WI38 (cell line): ENCODE results near the gene ZFAND2B.

Experiments
- H3K4me3 ChIP-seq: 2 replicates; pipeline ENCODE4 v1.5.1; 2011; ENCODE audit warnings: low read depth, mild to moderate bottlenecking, control low read depth, low read length
- TF ChIP-seq, protein P1 (sequence below): IDR thresholded peaks from 2 replicates; pipeline ENCODE4 v1.5.1; 2012; ENCODE audit warnings: low read depth, mild to moderate bottlenecking, control low read depth, low read length

ZFAND2B gene

DNA sequence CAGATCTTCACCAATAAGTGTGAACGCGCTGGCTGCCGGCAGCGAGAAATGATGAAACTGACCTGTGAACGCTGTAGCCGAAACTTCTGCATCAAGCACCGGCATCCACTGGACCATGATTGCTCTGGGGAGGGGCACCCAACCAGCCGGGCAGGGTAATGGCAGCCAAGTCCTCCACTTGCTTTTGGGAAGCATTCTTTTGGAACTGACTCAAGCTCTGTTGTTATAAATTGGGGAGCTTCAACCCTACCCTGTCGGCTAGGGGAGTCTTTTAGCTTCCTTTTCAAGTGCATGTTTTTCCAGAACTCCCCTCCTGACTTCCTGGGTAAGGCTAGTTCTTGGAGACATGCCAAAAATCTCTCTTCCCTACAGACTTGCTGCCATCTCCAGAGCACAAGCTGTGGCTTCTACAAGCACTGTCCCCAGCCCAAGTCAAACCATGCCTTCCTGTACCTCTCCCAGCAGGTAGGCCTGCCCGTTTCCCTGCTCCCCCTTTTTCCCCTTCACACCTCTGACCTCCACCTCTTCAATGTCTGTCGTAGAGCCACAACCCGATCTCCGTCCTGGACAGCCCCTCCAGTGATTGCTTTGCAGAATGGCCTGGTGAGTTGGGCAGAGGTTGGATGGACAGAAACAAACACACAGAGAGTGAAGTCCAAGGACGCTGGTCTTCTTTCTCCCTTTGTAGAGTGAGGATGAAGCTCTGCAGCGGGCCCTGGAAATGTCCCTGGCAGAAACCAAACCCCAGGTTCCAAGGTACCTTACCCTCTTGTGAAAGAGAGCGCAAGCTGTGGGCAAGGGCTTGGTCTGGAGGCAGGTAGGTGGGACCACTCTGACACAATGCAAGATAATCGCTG, 1.5 kb downstream of the ZFAND2B start:
- TF ChIP-seq, protein P1, sequence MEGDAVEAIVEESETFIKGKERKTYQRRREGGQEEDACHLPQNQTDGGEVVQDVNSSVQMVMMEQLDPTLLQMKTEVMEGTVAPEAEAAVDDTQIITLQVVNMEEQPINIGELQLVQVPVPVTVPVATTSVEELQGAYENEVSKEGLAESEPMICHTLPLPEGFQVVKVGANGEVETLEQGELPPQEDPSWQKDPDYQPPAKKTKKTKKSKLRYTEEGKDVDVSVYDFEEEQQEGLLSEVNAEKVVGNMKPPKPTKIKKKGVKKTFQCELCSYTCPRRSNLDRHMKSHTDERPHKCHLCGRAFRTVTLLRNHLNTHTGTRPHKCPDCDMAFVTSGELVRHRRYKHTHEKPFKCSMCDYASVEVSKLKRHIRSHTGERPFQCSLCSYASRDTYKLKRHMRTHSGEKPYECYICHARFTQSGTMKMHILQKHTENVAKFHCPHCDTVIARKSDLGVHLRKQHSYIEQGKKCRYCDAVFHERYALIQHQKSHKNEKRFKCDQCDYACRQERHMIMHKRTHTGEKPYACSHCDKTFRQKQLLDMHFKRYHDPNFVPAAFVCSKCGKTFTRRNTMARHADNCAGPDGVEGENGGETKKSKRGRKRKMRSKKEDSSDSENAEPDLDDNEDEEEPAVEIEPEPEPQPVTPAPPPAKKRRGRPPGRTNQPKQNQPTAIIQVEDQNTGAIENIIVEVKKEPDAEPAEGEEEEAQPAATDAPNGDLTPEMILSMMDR, result no peak
- H3K4me3 ChIP-seq, result peak overlapping the region; percentile 73

DNA sequence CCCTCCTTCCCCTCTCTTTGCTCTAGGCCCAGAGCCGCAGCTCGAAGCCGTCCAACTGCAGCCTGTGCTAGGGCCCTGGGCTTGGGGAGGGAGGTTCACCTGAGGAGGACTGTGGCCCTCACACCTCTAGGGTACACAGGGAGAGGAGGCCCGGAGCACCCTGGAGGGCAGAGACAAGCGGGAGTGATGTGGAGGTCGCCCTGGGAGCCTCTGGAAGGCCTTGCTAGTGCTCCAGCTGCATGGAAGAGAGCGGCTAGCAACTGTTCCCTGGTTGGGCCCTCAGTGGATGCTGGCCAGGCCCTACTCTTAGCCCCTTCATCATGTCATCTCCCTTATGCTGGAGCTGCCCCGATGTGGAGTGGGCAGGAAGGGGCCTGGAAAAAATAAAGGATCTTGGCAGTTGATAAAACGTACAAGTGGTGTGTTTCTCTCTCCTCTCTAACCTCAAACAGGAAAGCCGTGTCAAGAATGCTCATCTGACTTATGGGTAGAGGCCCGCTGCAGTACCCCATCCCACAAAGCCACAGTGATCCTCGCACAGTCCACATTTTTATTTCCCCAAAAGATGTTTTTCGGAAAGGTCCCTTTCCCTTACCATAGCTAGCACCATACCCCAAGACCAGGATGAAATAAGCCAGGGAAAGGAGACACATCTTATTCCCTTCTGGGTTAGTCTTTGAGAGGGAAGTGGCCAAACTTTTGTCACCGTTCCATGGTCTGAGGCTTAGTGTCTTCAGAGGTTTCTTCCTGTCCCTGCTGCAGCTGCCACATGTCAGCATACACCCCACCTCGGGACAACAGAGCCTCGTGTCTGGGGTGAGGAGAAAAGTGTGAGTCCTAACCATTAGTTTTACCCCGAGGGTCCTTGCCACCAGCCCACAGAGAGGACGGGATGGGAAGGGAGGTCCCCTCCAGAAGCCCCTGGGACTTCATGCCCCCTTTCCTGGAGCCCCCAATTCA, 2.9 kb downstream of the ZFAND2B start:
- TF ChIP-seq, protein P1, result no peak

GRCh38 chr2:219210196-219210885, 3.8 kb downstream of the ZFAND2B start:
- TF ChIP-seq, protein P1, result no peak
- H3K4me3 ChIP-seq, result no peak overlapping the region

More for the DNA sequence above, 2.9 kb downstream of the ZFAND2B start:
- no peak overlapping the region for H3K4me3 ChIP-seq

GRCh38 chr2:219210886-219211362, 4.3 kb downstream of the ZFAND2B start:
- no peak overlapping the region for H3K4me3 ChIP-seq
- TF ChIP-seq, protein P1, result no peak

DNA sequence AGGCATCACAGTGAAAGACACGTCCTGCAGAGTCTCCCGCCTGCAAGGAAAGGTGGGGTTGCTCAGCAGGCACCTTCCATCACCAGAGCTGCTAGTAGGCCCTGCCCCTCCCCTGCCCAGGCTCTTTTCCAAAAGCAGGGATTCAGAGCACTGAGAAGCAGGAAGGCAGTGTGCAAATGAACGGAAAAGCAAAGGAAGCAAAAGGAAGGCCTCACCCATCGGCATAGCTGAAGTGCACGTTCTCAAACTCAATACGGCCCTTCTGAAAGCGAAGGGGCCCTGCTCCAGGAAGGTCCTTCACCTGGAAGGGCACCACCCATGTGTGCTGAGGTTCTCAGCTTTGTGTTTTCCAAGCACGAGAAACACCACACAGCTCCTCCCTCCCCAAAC, 6.4 kb downstream of the ZFAND2B start:
- TF ChIP-seq, protein P1, result no peak
- H3K4me3 ChIP-seq, result no peak overlapping the region

- no peak overlapping the region for H3K4me3 ChIP-seq
- TF ChIP-seq, protein P1, result no peak
Observed at GRCh38 chr2:219213486-219214071, 7.0 kb downstream of the ZFAND2B start.
